ENCODE results near the gene FAT1.

FAT1 gene

GRCh38 chr4:186606591-186606992, 117.1 kb downstream of the FAT1 start:
- DNase-seq (ENCODE audit: low read depth in 2 of 2), result no peak

DNA sequence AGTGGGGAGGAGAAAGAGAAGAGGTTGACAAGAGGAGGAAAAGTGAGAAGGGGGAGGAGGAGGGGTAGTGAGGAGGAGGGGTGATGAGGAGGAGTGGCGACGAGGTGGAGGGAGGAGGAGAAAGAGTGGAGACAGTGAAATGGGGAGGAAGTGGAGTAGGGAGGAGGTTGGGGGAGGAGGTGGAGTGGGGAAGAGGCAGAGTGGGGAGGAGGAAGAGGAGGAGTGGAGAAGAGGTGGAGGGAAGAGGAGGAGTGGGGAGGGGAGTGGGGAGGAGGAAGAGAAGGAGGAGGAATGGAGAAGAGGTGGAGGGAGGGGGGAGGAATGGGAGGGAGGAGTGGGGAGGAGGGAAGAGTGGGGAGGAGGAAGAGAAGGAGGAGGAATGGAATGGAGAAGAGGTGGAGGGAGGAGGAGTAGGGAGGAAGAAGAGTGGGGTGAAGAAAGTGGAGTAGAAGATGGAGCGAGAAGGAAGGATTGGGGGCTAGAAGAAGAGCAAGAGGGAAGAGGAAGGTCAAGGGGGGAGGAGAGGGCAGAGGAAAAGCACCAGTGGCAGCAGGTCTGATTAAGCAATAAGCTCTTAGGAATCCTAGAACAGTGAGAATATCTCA, 118.3 kb downstream of the FAT1 start:
- DNase-seq (ENCODE audit: low read depth in 2 of 2), result no peak

DNA sequence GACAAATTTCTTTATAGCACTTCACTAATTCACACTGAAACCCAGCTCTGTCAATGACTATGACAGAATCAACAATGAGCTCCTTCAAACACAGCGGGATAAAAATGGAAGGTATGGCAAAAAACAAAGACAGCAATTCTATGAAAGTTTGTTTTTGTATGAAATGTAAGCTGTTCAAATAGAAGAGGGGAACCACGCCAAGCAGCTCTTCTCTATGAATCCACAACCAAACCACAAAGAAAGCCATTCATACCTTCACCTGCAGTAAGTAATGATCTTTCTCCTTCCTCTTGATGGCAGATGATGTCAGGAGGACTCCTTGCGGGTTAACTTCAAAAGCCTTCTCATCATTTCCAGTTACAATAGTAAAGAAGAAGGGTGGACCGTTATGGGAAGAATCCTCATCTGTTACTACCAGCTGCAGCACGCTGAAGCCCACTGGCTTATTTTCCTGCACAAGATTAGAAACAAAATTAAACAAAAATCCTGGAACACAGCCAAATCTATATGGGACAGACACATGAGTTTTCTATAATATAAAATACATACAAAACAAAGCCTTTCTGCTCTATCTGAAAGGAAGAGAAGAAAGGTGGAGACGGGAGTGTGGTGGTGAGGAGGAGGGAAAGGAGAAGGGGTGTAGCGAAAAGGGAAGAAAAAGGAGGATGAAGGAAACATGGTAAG, 119.4 kb downstream of the FAT1 start:
- DNase-seq (ENCODE audit: low read depth in 2 of 2), result no peak

DNA sequence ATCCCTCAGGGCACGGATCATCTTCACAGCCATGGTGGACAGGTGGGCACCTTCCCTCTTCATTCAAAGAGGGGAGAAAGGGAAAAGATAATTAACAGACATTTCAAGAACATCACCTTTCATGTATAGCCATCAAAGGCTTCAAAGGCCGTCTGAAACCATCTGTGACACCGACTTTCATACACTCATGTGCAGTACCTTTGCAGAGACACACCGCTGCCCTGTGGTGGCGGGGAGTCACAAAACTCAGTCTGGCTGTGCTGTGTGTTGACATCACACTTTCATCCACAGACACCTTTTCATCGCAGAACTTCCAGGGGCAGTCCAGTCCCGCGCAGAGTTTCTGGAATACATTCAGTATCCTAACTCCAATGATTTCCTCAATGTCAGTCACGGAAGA, 120.7 kb downstream of the FAT1 start:
- DNase-seq (ENCODE audit: low read depth in 2 of 2), result no peak

DNA sequence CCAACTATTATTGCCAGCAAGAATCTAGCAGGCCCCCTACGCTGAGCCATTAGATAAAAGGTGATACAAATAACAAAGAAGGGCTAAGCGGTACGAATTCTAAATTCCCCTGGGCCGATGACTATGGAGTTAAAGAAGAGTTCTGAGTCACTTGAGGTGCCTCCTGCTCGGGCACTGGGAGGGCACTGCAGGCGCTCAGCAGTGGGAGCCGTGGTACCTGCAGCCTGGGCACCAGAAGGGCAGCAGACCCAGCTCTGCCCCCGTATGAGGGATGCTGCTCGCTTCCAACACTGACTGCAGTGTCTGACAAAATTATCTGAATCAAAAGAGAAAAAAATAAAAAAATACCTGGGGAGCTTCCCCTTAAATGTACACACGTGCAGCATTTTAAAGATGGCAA, 124.2 kb downstream of the FAT1 start:
- DNase-seq (ENCODE audit: low read depth in 2 of 2), result no peak

DNA sequence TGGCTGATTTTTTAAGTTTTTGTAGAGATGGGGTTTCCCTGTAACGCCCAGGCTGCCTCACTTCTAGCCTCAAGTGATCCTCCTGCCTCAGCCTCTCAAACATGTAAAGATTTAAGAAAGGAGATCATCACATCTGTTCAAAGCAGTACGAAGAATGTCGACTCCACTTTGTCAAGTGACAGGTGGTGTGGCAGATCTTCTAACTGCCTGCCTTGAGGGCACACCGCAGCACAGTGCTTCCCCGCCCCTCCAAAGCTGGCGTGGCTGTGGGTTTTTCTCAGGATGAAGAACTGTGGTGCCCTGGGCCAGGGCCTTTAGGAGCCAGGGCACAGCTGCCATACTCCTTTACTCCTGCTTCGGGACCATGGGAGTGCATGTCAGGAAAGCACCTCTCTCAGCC, 125.0 kb downstream of the FAT1 start:
- DNase-seq (ENCODE audit: low read depth in 2 of 2), result no peak

DNA sequence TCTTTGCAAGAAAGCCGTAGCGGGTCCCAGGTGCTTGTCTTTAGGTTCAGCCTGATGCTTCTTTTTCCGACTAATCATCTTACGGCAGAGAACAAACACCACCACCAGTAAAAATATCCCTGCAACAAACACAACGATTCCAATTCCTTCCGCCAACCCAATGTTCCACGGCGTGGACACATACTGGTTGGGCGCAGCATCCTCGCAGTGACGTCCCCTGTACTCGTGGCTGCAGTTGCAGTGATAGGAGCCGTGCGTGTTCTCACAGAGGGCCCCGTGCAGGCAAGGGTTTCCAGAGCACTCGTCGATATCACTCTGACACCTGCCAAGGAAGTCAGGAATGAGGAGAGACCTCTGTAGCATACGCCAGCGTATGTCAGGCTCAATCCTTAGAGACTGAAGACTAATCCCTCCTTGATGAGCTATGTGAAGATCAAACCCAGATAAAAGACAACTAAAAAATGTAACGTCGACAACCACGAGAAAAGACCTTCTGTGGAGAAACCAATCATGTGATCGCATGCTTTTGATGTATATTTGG, 126.7 kb downstream of the FAT1 start:
- no peak for DNase-seq (ENCODE audit: low read depth in 2 of 2)

- DNase-seq (ENCODE audit: low read depth in 2 of 2), result no peak
These were observed 127.3 kb downstream of the FAT1 start for GRCh38 chr4:186596346-186596745.

- no peak for DNase-seq (ENCODE audit: low read depth in 2 of 2)
These were observed 130.1 kb downstream of the FAT1 start for GRCh38 chr4:186593587-186593973.

DNA sequence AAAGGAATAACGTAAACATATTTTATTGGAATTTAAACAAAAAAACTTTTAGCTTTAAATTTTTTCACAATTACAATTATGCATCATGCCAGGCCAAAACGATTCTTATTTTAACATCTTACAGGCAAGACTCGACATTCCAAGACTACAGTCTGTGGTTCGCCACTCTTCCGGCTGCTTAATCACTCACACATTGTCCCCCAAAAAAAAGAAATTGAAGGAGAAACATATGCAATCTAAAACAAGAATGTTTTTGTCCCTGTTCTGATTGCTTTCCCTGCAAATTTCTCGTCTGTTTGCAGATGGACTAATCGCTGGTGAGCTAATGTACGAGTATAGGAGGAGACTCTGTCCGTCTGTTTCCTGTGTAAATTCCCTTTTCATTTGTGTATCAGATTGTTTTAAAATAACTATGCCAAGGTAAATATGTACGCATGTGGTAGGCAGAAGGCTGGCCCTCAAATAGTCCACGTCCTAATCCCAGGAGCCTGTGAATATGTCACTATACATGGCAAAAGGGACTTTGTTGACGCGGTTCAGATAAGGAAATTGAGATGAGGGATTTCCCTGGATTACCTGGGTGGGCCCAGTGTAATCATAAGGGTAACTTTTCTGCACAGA, 130.6 kb downstream of the FAT1 start:
- no peak for DNase-seq (ENCODE audit: low read depth in 2 of 2)

DNA sequence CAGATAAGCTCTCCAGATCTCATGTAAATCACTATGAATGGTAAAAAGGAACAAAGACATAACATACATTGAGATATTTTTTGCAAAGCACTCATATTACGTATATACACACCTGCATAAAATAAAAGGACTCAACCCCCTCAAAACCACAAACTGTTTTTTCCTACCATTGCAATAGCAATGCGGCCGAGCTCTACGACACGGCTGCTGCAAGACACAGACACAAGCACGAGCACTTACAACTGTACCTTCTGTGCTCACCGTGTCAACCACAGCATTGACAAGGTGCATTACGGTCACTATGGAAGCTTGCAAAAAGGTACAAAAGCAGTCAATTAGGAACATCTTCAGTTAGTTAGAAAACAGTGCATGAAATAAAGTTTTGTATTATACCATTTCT, 131.2 kb downstream of the FAT1 start:
- no peak for DNase-seq (ENCODE audit: low read depth in 2 of 2)

DNA sequence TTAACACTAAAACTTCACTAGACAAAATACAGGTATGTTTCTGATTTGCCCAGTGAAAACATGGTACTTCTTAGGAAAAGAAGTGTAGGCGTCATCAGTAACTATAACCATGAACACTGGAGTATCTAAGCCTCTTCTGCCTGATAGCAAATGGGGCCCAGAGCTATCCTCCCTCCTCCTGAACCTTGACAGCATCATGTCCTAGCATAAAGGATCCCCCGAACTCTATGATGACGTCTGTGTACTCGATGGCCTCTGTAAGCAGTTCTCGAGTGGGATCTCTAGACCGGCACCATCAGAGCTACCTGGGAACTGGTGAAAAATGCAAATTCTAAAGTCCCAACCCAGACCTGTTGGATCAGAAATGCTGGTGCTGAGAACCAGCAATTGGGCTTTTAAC, 132.0 kb downstream of the FAT1 start:
- DNase-seq (ENCODE audit: low read depth in 2 of 2), result no peak

- no peak for DNase-seq (ENCODE audit: low read depth in 2 of 2)
These were observed 135.2 kb downstream of the FAT1 start for GRCh38 chr4:186588503-186588902.

GRCh38 chr4:186587416-186588018, 136.1 kb downstream of the FAT1 start:
- DNase-seq (ENCODE audit: low read depth in 2 of 2), result peak; percentile 23 to 40

DNA sequence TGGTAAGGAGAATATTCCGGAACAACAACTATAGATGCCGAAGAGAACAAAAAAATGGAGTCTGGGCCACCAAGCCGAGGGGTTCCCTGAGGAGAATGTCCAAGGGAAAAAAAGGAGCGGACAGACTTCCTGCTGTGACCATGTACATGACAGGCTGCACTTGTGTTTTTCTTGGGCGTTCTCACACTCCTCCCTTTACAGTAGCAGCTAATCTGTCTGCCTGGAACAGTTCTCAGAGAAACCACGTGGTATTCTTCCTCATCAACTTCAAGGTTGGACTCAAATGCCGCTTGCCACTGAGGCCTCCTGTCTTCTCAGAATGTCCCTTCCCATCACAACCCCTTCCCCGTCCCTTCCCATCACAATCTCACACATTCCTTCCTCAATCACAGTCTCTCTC, 137.5 kb downstream of the FAT1 start:
- DNase-seq (ENCODE audit: low read depth in 2 of 2), result no peak

DNA sequence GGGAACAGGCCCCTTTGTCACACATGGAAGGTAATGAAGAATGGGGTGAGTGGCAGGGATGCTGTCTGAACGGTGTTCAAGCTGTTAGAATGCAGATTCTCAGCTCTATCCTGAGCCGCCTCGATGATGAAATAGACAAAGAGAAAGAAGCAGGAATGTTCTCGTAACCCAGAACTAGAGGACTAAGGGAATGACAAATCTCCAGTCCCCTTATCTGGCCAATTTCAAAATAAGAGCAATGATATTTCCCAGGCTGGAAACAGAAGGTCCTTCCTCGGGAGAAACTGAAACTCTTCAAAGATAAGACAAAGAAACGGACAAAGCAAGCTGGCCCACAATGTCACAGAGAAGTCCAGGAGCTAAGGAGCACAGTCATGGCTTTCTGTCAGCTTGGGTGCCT, 138.7 kb downstream of the FAT1 start:
- no peak for DNase-seq (ENCODE audit: low read depth in 2 of 2)

DNA sequence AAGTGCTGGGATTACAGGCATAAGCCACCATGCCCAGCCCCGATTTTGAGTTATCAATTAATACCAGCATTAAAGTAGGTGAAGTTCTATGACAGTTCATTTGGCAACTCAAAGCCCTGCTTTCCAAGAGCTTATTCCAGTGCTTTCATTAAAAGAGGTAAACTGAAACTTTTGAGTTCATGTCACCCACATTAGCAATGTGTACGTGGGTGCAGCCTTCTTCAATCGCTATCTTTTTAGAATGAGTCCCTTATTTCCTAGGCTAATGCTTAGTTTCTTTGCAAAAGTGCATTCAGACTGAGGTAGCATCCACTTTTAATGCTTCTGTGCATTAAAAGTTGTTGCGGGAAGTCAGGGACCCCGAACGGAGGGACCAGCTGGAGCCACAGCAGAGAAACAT, 142.2 kb downstream of the FAT1 start:
- DNase-seq (ENCODE audit: low read depth in 2 of 2), result no peak

GRCh38 chr4:186580669-186581068, 143.0 kb downstream of the FAT1 start:
- DNase-seq (ENCODE audit: low read depth in 2 of 2), result no peak

DNA sequence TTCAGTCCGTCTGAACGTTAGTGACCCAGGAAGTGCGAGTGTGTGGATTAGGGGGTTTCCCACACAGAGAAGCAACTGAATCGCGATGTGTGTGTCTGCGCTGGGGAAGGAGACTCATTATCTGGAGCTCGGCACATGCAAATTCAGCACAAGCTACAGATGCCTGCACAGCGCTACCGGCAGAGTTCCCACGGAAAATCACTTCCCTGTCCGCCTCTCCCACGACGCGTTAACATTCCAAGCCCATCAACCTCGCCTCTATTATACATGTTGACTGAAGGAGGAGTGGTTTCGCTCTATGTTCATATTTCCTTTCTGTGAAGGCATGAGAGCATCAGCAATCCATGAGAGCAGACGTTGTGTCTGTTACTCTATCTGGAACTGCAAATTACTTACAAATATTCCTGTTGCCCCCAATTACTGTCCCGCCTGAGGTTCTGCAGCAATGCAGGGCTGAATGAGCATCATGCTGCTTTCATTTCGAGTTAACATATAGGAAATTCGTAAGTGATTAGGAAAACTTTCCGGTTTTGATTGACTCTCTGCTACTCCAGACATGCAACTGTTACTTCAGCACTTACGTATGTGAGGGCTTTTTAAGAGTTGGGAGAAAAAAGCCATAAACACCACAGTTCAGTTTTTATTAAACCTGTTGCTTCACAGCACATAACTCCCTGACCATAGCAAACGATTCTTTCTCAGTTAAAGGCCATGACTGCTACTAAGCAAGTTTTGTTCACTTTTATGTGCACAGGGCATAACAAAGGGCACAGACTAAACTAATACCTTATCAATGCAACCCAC, 153.3 kb downstream of the FAT1 start:
- no peak for DNase-seq (ENCODE audit: low read depth in 2 of 2)

DNA sequence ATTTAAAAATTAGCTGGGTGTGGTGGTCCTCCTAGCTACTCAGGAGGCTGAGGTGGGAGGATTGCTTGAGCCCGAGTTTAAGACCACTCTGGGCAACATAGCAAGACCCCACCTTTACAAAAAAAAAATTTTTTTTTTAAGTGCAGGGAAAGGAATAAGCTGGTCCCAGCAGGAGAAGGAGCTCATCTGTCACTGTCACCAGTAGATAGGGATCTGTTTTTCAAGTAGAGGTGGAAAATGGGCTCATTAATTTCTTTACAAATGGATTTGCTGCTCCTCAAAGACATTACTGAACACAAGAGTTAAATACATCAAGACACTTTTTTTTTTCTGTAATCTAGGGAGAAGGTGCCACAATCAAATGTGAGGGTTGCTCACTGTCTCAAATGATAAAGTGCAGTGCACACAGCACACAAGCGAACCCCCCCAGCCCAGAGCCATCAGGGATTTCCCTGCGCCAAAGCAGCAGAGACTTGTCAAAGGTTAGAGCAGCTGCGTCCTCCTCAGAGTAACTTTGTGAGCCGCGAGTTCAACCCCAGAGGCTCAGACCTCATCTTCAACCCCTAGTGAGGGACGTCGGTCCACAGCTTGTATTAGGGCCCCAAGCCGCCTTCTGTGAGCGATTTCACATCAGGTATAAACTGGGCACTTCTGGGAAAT, 154.0 kb downstream of the FAT1 start:
- no peak for DNase-seq (ENCODE audit: low read depth in 2 of 2)

DNA sequence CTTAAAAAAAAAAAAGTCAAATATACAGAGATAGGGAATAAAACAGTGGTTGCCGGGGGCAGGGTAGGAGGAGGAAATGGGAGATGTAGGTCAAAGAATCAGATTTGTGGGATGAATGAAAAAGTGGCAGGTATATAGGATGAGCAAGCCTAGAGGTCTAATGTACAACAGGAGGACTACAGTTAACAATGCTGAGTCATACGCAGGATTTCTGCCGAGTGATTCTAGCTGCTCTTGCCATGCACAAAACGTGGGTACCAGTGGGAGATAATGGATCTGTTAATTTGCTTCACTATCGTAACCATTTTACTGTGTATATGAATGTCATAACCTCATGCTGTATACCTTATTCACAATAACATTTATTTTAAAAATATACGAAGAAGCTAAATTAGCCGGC, 157.6 kb downstream of the FAT1 start:
- DNase-seq (ENCODE audit: low read depth in 2 of 2), result no peak
